Measurements from ENCODE around the gene TLCD4. TPM values are rescaled to one million over a fixed set of nuclear protein-coding genes. Genes with fewer than 3 reads are reported as not detected.

TLCD4 gene
- total and polyA plus RNA-seq, 2 of the 13 experiments (the other 11 are each of a cell fraction or from before 2014, with no cell fraction given), result 4.7 to 14.5 TPM

DNA sequence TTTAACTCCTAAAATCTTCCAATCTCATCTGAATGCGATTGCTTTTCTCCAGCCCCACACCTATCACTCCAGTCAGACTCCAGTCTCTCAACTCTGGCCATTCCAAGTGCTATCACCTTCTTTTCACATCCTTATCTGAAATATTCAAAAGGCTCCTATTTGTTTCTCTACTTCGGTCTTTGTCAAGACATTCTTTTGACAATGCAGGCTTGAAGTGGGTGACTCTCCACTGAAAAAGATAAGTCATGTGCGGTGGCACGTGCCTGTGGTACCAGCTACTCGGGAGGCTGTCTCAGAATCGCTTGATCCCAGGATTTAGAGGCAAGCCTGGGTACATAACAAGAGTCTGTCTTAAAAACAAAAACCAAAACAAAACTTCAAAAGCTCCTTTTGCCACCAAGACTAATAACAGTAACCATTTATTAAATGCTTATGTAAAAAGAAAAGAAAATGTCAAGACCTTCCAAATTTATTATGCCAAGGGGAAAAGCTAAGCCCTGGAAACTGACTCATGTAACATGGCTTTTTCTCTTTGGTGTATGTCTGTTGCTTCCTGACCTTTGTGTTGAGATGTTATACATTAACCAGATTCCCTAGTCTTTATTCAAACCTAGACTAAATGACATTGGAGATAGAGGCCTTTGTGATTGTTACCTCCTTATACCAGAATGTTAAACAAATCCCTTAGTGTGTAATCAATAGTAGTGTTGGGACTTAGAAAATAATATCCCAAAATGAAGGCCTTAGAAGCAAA lies 48.0 kb upstream of the TLCD4 start (continued):
- TF ChIP-seq CEBPZ (IDR thresholded peaks at IDR 0.05; ENCODE audit: low read length) (no peak), MTERF4 (CRISPR knock-in tag; IDR thresholded peaks at IDR 0.05) (no peak), REPIN1 (CRISPR knock-in tag; IDR thresholded peaks at IDR 0.05; ENCODE audit: borderline replicate concordance, low read depth) (no peak), ZBTB33 (CRISPR knock-in tag; IDR thresholded peaks at IDR 0.05) (no peak), JARID2 (CRISPR knock-in tag; IDR thresholded peaks at IDR 0.05; ENCODE audit: insufficient replicate concordance) (no peak), PBX3 (CRISPR knock-in tag; IDR thresholded peaks at IDR 0.05; ENCODE audit: borderline replicate concordance) (no peak), GTF3A (CRISPR knock-in tag; conservative IDR thresholded peaks at IDR 0.05) (no peak), KDM2A (CRISPR knock-in tag; IDR thresholded peaks at IDR 0.05; ENCODE audit: borderline replicate concordance, low read depth) (no peak), LCORL (IDR thresholded peaks at IDR 0.05) (no peak), LCORL (CRISPR knock-in tag; IDR thresholded peaks at IDR 0.05) (no peak; the same call in 1 of the 2 replicates), FOXM1 (CRISPR knock-in tag; IDR thresholded peaks at IDR 0.05) (no peak), FOXO1 (CRISPR knock-in tag; IDR thresholded peaks at IDR 0.05) (no peak), ZNF24 (IDR thresholded peaks at IDR 0.05) (no peak)
- TF ChIP-seq, protein P1, sequence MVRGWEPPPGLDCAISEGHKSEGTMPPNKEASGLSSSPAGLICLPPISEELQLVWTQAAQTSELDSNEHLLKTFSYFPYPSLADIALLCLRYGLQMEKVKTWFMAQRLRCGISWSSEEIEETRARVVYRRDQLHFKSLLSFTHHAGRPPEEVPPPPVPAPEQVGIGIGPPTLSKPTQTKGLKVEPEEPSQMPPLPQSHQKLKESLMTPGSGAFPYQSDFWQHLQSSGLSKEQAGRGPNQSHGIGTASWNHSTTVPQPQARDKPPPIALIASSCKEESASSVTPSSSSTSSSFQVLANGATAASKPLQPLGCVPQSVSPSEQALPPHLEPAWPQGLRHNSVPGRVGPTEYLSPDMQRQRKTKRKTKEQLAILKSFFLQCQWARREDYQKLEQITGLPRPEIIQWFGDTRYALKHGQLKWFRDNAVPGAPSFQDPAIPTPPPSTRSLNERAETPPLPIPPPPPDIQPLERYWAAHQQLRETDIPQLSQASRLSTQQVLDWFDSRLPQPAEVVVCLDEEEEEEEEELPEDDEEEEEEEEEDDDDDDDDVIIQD (CRISPR knock-in tag; IDR thresholded peaks at IDR 0.05; ENCODE audit: low read depth), result no peak; the same call in 1 of the 2 replicates
